ENCODE results near the gene NINJ1. TPM values are rescaled to one million over a fixed set of nuclear protein-coding genes. Genes with fewer than 3 reads are reported as not detected.

Gene NINJ1
- total RNA-seq, 1 donor from 2014 or later = 13.4 TPM

DNA sequence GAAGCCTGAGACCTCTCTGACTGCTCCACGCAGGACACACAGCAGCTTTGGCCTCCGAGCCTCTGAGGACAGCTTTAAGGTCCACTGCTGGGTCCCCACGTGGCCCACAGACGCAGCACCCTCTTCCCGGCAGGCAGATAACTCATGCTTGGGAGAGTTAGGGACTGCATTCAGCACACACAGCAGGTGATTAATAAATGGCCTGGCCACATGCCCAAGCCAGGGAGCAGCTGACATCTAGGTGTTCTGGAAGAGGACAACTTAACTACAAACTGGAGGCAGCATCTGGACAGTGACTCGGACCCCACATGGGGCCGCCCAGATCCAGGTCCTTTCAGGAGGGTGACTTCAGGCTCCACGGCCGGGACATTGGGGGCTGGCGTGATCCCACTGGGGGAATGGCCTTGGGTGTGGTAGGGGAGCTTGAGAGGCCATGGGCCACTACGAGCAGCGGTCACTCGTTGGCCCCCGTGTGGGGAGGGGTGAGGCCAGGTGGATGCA lies 11.3 kb downstream of the NINJ1 start:
- no peaks in the 10 kb centered on the region for H3K27me3 ChIP-seq (ENCODE audit: control insufficient read depth, insufficient read depth, low read length)
- peaks cover 9% of the 10 kb centered on the region for H3K36me3 ChIP-seq (ENCODE audit: control insufficient read depth, insufficient read depth, low read length)
- no peak for FAIRE-seq
- TF ChIP-seq, protein P1, sequence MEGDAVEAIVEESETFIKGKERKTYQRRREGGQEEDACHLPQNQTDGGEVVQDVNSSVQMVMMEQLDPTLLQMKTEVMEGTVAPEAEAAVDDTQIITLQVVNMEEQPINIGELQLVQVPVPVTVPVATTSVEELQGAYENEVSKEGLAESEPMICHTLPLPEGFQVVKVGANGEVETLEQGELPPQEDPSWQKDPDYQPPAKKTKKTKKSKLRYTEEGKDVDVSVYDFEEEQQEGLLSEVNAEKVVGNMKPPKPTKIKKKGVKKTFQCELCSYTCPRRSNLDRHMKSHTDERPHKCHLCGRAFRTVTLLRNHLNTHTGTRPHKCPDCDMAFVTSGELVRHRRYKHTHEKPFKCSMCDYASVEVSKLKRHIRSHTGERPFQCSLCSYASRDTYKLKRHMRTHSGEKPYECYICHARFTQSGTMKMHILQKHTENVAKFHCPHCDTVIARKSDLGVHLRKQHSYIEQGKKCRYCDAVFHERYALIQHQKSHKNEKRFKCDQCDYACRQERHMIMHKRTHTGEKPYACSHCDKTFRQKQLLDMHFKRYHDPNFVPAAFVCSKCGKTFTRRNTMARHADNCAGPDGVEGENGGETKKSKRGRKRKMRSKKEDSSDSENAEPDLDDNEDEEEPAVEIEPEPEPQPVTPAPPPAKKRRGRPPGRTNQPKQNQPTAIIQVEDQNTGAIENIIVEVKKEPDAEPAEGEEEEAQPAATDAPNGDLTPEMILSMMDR (IDR thresholded peaks at IDR 0.05; ENCODE audit: insufficient read depth, low read length, severe bottlenecking) = no peak
- H3K4me3 ChIP-seq (ENCODE audit: low read depth, low read length) = no peak overlapping the region
- no peak for DNase-seq (ENCODE audit: low read depth)

DNA sequence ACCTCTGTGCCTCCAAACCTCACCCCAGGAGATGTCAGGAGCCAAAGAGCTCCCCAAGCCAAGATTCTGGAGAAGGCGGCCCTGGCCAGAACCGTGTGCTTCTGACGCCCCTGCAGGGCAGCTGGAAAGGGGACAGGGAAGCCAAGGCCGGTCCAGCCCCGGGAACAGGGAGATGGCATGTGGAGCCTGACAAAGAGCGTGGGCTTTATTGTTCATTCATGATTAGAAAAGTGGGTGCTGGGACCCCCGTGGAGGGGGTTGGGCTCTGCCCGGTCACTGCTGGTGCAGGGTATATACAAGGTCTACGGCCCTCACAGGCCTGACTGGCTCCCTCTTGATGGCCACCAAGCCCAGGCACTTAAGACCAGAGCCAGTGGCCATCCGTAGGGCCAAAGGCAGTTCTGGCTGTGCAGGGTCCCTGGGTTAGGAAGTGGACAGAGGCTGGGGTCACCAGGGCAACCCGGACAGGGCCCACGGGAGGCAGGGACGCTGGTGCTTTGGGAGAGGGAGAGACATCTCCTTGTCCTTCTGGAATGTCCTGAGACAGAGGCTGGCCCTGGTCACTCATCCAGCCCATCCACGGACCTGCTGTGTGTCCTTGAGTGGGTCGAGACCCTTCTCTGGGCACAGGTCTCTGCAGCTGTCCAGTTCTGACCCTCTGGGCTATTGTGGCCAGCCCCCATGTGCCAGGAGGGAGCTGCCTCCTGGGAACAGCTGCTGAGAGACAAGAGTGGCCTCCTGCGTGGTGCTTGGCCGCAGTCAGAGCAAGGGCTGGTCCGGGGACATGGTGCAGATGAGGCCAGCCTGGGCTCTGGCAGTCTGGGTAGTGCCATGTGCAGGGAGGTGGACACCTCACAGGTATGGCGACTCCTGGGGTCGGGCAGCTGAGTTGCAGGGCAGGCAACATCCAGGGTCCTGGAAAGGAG lies 12.5 kb downstream of the NINJ1 start:
- Histone ChIP-seq H3K4me3 (ENCODE audit: low read depth, low read length) (no peak overlapping the region), H3K27me3 (ENCODE audit: control insufficient read depth, insufficient read depth, low read length) (no peaks in the 10 kb centered on the region), H3K36me3 (ENCODE audit: control insufficient read depth, insufficient read depth, low read length) (peaks cover 9% of the 10 kb centered on the region)
- TF ChIP-seq, protein P1 (IDR thresholded peaks at IDR 0.05; ENCODE audit: insufficient read depth, low read length, severe bottlenecking) = no peak
- FAIRE-seq = no peak
- DNase-seq (ENCODE audit: low read depth) = no peak

DNA sequence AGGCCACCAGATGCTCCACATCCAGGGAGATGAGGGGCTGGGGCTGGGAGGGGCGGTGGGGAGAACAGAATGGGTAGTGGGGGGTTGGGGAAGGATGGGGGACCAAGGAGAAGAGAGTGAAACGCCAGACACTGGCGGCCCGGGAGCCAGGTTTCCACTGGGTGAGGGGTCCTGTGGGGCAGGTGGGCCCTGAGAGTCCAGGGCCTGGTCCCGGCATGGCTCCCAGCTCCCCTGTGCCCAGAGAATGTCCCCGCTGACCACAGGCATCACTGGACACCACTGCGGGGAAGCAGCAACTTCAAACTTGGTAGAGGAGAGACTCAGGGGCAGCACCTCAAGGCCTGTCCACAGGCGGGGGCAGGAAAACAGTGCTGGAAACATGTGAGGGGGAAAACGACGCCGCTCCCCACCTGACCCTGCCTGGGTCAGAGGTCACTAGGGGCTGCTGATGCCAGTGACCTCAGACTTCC lies 13.2 kb downstream of the NINJ1 start:
- no peak overlapping the region for H3K4me3 ChIP-seq (ENCODE audit: low read depth, low read length)
- TF ChIP-seq, protein P1 (IDR thresholded peaks at IDR 0.05; ENCODE audit: insufficient read depth, low read length, severe bottlenecking) = no peak
- FAIRE-seq (no peak), DNase-seq (ENCODE audit: low read depth) (no peak)
- peaks cover 7% of the 10 kb centered on the region for H3K36me3 ChIP-seq (ENCODE audit: control insufficient read depth, insufficient read depth, low read length)
- no peaks in the 10 kb centered on the region for H3K27me3 ChIP-seq (ENCODE audit: control insufficient read depth, insufficient read depth, low read length)

DNA sequence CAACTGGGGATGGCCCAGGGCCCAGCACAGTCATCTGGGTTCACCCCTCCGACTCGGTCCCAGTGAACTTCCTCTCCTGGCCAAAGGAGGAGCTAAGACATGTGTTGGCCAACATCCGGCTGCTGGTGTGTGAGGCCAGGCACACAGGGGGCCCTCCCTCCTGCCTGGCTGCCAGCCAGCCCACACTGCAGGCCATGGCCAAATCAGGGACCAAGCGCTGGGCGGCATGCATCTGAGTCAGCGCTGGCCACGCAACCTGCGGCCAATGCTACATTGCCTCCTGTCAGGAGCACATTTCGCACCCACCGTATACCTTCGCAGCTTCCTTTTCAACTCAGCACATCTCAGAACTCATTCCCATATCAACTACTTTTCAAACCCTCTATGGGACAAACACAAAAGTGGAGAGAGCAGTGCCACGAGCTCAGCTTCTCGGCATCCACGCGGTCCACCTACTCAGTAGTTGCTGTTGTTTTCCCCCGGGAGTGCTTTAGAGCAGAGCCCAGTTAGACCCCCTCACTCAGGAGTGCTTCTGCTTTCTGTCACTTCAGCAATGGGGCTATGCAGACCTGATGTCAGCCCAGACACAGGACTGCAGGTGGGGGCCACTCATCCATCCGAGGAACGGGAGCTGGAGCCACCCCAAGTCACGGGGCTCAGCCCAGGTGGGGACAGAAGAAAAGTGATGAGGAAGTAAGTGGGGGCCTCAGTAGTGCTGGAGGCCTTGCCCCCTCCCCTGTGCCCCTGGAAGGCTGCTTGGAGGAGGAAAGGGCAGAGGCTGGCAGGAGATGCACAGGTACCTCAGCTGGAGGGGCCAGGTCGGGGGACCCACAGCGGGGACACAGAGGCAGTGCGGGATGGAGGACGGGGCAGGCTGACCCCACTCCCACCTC lies 13.9 kb downstream of the NINJ1 start:
- FAIRE-seq (peak; percentile 94), DNase-seq (ENCODE audit: low read depth) (peak; percentile 89)
- TF ChIP-seq, protein P1 (IDR thresholded peaks at IDR 0.05; ENCODE audit: insufficient read depth, low read length, severe bottlenecking) = peak; percentile 57
- peaks cover 7% of the 10 kb centered on the region for H3K36me3 ChIP-seq (ENCODE audit: control insufficient read depth, insufficient read depth, low read length)
- H3K27me3 ChIP-seq (ENCODE audit: control insufficient read depth, insufficient read depth, low read length) = no peaks in the 10 kb centered on the region
- no peak overlapping the region for H3K4me3 ChIP-seq (ENCODE audit: low read depth, low read length)

DNA sequence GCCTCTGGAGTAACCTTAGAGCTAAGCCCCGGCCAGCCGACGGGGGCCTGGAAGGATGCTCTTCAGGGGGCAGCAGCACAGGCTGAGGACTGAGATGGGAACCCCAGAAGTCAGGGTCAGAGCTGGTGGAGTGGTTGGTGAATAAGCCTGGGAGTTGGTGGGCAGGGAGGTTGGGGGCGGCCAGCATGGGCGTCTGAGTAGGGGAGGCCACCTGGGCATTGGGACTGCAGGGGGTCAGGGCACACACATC lies 14.4 kb downstream of the NINJ1 start:
- no peak overlapping the region for H3K4me3 ChIP-seq (ENCODE audit: low read depth, low read length)
- H3K36me3 ChIP-seq (ENCODE audit: control insufficient read depth, insufficient read depth, low read length) = peaks cover 5% of the 10 kb centered on the region
- FAIRE-seq (no peak), DNase-seq (ENCODE audit: low read depth) (no peak)
- no peaks in the 10 kb centered on the region for H3K27me3 ChIP-seq (ENCODE audit: control insufficient read depth, insufficient read depth, low read length)
- TF ChIP-seq, protein P1 (IDR thresholded peaks at IDR 0.05; ENCODE audit: insufficient read depth, low read length, severe bottlenecking) = no peak
